Adrenal gland (tissue), 5 donors: ENCODE results near the gene MRPL44.

Experiments used
- CTCF ChIP-seq, 6 experiments: fragments of 450-650 bp in 4 of 6; fragments of 200-600 bp in 2 of 6; sonication (generic) in 1 of 6; IDR thresholded peaks; 1 replicate in 5 of 6; 2 replicates in 1 of 6; pipeline versions ENCODE4 v1.5.1 to v1.8.0; 2016 to 2021; ENCODE audit warnings: antibody characterized with exemption in 6 of 6, mild to moderate bottlenecking in 2 of 6, moderate library complexity in 1 of 6
- POLR2A ChIP-seq, 2 donors: fragments of 450-650 bp; IDR thresholded peaks; one replicate each; pipeline ENCODE4 v1.6.1; 2017; ENCODE audit warnings: antibody characterized with exemption in 2 of 2, mild to moderate bottlenecking in 2 of 2, moderate library complexity in 1 of 2
- donor health status: DM: no; HTN: no; CAD: no.

DNA sequence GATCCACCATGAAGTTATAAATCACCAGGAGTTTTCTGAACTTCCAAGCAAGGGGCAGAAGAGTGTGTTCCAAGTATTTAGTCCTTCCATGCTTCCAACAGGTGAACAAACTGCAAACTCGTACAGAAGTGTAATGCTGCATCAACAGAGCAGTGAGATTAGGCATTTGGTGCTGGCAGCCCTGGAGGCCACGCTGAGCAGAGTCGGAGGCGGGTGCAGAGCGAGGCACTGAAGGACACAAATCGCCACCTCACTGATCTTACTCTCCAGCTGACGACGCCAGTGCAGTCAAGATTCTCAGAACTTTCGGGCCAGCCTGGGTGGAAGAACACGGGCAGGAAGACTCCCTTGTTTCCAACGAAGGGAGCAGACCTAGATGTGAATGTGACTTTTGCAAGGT, 42.6 kb downstream of the MRPL44 start:
- no peak for TF ChIP-seq POLR2A (IDR thresholded peaks at IDR 0.05)
- no peak for TF ChIP-seq CTCF (IDR thresholded peaks at IDR 0.05)
